ENCODE results near the gene OR2M7. TPM values are rescaled to one million over a fixed set of nuclear protein-coding genes. Genes with fewer than 3 reads are reported as not detected.
"Not testable (repeated sequence)": the region's sequence is repeated elsewhere in the genome, so short reads cannot be mapped to it uniquely, and the experiment has no call there.

OR2M7 gene, protein sequence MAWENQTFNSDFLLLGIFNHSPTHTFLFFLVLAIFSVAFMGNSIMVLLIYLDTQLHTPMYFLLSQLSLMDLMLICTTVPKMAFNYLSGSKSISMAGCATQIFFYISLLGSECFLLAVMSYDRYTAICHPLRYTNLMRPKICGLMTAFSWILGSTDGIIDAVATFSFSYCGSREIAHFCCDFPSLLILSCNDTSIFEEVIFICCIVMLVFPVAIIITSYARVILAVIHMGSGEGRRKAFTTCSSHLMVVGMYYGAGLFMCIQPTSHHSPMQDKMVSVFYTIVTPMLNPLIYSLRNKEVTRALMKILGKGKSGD
- not detected for total RNA-seq

DNA sequence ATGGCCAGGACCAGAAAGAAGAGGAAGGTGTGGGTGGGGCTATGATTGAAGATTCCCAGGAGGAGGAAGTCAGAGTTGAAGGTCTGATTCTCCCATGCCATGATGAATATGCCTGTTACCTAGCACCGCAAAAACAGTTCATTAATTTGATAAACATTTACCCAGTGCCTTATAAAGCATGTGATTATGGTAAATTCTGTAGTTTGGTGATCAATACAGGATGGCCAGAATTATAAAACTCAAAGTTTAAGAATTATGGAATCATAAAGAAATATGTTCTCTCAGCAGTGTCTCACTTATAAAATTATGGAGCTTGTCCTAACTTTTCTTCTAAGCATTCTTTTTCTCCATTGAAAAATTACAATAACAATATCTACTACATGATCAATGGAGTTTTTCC lies at the start of gene OR2M7:
OR2M7 (minus strand) TSS at position 101 of the 400 bp plus-strand sequence; CDS start at position 101, 0 bp downstream.
- ATAC-seq = no peak
- DNase-seq (ENCODE audit: low spot score) = no peak

DNA sequence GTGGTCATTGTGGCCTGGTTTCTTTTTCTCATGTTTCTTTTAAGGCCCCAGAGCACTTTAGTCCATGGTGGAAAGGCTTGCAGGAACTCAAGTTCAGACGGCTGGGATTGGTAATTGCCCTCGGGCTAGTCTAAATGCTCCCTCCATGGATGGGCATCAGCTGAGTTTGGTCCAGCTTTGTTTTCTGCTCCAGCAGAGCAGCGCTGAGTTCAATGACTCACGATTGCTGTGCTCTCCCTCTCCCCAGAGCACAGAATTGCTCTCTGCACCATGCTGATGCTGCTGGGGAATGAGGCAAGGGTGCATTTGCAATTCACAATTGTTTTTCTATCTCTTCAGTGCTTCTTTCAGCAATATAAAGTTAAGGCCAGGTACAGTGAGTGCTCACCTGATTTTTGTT lies 49.4 kb upstream of the OR2M7 start:
- DNase-seq (ENCODE audit: low spot score) = no peak
- no peak for ATAC-seq

DNA sequence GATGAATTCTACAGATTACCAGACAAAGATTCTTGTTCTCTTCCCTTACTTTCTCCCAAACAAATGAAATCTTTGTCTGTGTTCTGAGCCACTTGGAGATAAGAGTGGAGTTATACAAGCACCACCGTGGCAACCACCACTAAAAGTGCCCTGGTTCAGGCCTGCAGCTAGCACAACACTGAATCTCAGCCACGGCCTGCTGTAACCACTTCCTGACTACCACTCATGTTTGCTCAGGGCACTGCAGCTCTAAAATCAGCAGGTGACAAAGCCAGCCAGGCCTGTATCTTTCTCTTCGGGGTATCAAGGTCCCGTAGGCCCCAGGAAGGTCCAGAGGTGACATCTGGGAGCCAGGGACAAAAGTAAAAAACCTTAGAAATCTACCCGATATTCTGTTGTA lies 48.0 kb upstream of the OR2M7 start:
- no peak for ATAC-seq
- DNase-seq (ENCODE audit: low spot score) = no peak

DNA sequence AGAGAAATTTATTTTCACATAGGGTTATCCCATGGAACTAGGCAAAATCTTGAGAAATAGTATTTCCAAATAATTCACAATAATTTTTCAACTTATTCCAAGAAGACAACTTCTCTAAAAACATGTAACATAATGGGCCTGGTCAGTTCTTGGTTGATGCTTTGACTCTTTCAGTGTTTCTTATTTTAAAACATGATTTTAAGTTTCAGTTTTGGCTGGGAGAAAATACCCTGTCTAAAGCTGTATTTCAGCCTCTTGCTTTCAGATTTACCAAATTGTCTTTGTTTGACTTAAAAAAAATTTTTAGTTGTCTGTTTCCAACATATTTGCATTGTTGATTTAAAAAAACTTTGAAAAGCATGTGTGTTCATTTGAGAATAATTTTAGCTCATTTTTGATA lies 42.2 kb upstream of the OR2M7 start:
- DNase-seq (ENCODE audit: low spot score) (no peak), ATAC-seq (no peak)

DNA sequence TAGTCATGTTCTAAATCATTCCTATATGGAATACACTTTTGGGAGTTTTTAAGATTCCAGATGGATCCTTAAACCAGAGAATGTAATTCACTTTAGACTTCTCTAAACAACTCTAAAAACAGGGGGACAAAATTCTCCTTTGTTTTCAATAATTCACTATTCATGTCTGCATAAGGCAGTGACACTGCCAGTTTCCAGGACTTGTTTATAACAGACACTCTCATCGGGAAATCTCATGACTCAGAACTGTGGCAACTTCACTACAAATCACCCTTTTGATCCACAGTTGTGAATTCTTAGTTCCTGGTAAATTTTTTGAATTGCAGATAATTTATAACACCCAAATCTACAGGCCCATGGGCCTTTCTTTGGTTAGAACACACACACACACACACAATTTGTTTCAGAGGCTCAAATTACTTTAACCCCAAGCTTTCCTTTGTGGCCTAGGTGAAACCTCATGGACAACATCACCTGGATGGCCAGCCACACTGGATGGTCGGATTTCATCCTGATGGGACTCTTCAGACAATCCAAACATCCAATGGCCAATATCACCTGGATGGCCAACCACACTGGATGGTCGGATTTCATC lies 36.9 kb upstream of the OR2M7 start, which contains the start of gene OR2T4:
OR2T4 (plus strand) TSS at position 545 of the 595 bp plus-strand sequence; CDS start at position 545, 0 bp downstream.
- DNase-seq (ENCODE audit: low spot score) (no peak), ATAC-seq (no peak)

DNA sequence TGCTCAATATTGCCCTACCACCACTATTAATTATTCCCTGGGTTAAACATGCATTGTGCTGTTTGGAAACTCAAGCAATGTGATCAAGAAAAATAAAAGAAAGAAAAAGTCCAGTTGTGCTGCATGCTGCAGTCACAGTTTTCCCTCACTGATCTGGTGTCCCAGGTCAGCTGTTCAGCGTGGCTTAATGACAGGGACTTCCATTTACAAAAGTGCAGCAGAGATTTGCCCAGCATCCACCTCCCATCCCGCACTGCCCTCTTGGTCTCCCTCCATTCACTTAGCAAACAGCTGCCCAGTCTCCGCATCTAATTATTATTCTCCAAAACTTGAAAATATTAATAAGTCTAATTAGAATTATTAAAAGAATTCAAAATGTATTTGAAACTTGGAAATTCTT lies 35.0 kb upstream of the OR2M7 start:
- no peak for DNase-seq (ENCODE audit: low spot score)

DNA sequence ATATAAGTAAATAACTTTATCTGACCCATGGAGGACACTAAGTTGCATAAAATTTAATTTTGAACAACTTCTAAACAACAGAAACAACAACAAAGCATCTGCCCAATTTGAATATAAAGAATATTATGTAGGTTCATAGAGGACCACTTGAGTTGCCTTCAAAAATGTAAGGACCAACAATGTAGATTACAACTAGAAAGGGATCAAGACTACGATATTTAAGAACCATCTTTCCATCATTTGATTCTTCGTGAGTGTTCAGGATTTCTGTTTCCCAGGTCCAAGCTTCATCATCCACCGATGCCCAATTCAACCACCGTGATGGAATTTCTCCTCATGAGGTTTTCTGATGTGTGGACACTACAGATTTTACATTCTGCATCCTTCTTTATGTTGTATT lies 24.1 kb upstream of the OR2M7 start, which contains the start of gene OR14C36:
OR14C36 (plus strand) TSS at position 301 of the 400 bp plus-strand sequence; CDS start at position 301, 0 bp downstream.
- ATAC-seq = no peak
- no peak for DNase-seq (ENCODE audit: low spot score)

More for the DNA sequence above, 35.0 kb upstream of the OR2M7 start:
- ATAC-seq = no peak

DNA sequence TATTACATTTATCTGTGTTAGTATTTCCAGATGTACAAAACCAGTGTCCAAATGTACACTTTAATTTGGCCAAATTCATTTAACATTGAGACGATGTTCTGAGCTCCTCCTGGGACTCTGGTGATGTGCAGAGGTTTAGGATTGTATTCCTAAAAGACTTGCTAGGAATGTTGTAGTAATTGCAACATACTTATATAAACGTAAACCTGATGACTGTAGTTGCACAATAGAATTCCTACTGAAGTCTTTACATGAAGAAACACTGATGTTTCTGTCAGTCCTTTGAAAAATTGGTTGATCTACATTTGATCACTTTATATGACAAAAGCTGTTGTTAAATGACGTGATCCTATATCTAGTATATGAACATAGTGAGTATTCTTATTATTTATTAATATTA lies 19.1 kb upstream of the OR2M7 start:
- no peak for ATAC-seq
- DNase-seq (ENCODE audit: low spot score) = no peak

DNA sequence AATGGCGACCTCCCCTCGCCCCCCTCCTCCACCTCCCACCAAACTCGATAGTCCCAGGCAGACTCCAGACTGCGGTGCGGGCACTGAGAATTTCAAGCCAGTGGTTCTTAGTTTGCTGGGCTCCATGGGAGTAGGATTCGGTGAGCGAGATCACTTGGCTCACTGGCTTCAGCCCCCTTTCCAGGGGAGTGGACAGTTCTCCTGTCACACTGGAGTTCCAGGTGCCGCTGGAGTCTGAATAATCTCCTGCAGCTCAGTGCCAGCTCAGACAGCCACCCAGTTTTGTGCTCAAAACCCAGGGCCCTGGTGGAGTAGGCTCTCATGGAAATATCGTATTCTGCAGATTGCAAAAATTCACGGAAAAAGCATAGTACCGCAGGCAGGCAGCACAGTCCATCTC lies 7.6 kb downstream of the OR2M7 start:
- DNase-seq (ENCODE audit: low spot score) (no peak), ATAC-seq (no peak)

DNA sequence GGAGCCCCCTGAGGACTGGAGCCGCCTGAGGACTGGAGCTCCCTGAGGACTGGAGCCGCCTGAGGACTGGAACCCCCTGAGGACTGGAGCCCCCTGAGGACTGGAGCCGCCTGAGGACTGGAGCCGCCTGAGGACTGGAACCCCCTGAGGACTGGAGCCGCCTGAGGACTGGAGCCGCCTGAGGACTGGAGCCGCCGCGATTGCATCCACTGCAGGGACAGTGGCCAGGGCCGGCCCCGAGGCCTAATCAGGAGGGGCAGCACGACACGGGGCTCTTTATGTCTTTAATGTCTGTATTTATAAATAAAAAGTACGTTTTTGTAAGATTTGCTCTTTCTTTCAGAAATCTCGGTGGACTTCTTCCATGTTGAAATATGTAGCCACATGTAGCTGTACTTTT lies 17.6 kb downstream of the OR2M7 start:
- DNase-seq (ENCODE audit: low spot score); ATAC-seq: not testable (repeated sequence)

DNA sequence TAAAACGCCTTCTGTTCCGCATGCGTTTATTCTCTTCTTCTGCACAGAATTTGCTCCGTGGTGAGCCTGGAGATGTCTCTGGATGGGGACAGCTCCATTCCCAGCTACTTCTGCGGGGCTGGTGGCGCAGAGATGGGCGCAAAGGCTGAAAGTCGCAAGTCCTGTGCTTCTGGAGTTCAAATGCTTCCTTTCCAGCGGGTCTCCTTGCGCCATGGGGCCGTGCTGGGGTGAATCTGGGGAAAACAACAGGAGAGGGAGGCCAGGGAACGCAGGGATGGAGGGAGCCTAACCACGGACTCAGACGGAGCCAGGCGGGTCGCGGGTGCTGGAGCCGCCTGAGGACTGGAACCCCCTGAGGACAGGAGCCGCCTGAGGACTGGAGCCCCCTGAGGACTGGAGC lies 18.3 kb downstream of the OR2M7 start:
- DNase-seq (ENCODE audit: low spot score) (no peak), ATAC-seq (no peak)

DNA sequence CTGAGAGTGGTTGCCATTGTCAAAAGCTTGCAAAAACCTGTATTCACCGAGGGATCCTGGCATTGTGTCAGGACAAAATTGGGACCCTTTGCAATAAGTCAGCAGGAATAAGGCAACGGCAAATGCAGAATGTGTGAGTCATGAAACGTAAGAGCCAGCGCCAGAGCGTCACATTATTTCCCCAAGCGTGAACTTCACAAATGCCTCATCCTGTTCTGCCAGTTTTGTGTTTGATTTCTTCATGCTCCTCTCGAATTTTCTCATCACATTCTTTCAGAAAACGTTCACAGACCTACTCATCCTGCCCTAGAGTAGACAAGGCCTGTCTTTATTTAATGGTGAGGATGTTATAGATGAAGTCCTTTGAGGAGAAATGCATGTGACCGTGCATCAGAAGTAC lies 18.7 kb downstream of the OR2M7 start:
- not testable (repeated sequence) for DNase-seq (ENCODE audit: low spot score); ATAC-seq

DNA sequence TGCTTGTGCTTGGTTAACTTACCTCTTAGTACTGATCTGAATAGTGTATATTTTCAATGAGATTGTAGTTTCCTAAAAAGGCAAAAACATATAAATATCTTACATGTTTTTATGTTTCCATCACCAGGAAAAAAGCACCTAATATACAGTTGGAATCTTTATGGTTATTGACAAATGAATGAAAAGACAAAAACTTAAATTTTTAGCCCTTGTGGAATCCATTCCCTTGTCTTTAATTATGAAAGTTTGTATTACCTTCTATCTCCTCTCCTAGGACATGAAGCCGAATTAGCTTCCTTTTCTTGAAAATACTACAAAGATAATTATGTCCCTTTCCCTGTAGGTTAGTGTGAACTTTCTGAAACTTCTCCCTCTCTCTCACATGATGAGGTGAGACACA lies 21.0 kb downstream of the OR2M7 start, which contains the start of gene OR2T12:
OR2T12 (minus strand) TSS at position 101 of the 400 bp plus-strand sequence. CDS start 7,846 bp downstream, outside the sequence.
- ATAC-seq = no peak

DNA sequence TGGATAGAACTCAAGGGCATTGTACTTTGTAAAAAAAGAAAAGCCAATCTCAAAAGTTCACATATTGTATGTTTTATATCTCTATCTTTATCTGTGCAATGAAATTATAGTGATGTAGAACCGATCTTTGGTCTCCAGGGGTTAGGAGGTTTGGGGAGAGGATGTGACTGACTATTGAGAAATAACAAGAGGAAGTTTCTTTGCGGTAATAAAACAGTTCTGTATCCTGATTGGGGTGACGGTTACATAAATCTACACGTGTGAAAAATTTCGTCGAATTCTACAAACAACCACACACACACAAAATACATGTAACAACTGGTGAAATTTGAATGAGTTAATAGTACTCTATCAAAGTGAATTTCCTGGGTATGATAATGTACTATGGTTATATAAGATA lies 36.0 kb downstream of the OR2M7 start:
- ATAC-seq = no peak

More for the DNA sequence above, 21.0 kb downstream of the OR2M7 start, which contains the start of gene OR2T12:
- DNase-seq (ENCODE audit: low spot score) = no peak

DNA sequence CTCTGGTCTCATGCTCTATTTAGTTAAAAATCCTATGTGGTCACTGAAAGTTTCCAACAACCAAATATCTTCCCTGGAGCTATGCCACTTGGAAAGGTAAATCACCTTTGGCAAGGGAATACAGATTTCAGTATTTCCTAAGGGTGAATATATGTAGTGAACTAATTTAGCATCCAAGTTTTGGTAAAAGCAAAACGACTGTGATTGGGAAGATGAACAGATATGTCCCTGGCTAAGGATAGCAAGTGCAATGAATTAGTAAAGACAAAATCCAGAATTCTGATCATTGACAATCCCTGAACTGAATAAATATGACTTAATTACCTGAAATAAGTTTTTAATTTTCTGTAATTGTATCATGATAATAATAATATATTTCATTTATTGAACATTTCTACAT lies 46.5 kb downstream of the OR2M7 start, which contains the start of gene OR2T33:
OR2T33 (minus strand) TSS at position 101 of the 400 bp plus-strand sequence. CDS start 4,162 bp downstream, outside the sequence.
- DNase-seq (ENCODE audit: low spot score) (no peak), ATAC-seq (no peak)

More for the DNA sequence above, 36.0 kb downstream of the OR2M7 start:
- DNase-seq (ENCODE audit: low spot score) = no peak

Other genes with a start within 250 kb of the OR2M7 start
- gene OR2L13, start 229.4 kb downstream of the OR2M7 start, total RNA-seq = not detected
- not detected for gene OR2M5, start 179.4 kb downstream of the OR2M7 start, total RNA-seq
- gene OR2M2, start 149.7 kb downstream of the OR2M7 start, total RNA-seq = not detected
- gene OR2M3, start 127.3 kb downstream of the OR2M7 start, total RNA-seq = not detected
- gene OR2M4, start 93.2 kb downstream of the OR2M7 start, total RNA-seq = not detected
- gene OR2T33, start 46.6 kb downstream of the OR2M7 start, total RNA-seq = not detected
- gene OR2T12, start 21.1 kb downstream of the OR2M7 start, total RNA-seq = not detected
- gene OR14C36, start 24.2 kb upstream of the OR2M7 start, total RNA-seq = not detected
- gene OR2T4, start 37.1 kb upstream of the OR2M7 start, total RNA-seq = not detected
- gene OR2T6, start 51.2 kb upstream of the OR2M7 start, total RNA-seq = not detected
- gene OR2T1, start 78.5 kb upstream of the OR2M7 start, total RNA-seq = not detected
- not detected for gene OR2T2, start 121.1 kb upstream of the OR2M7 start, total RNA-seq
- not detected for gene OR2T3, start 148.8 kb upstream of the OR2M7 start, total RNA-seq
- not detected for gene OR2T5, start 164.0 kb upstream of the OR2M7 start, total RNA-seq
- not detected for gene OR2G6, start 183.5 kb upstream of the OR2M7 start, total RNA-seq
- gene OR2T29, start 238.2 kb upstream of the OR2M7 start, total RNA-seq = not detected

All from left lobe of liver (tissue), 2 donors.